Endodermal cell (in vitro differentiated cells): Measurements from ENCODE around the gene LHX2. TPM values are rescaled to one million over a fixed set of nuclear protein-coding genes. Genes with fewer than 3 reads are reported as not detected.

Experiments used
- DNase-seq: peaks from one replicate; pipeline ENCODE4 v3.0.0-alpha.2; 2017
- H3K27ac ChIP-seq: 2 replicates; pipeline ENCODE4 v1.5.1; 2013; ENCODE audit warnings: mild to moderate bottlenecking, low read depth, low read length, moderate library complexity
- H3K27me3 ChIP-seq: 2 replicates; pipeline ENCODE4 v1.6.1; 2013; ENCODE audit warnings: mild to moderate bottlenecking, low read length, moderate library complexity; ENCODE audit not compliant: insufficient read depth, control insufficient read depth, poor library complexity, severe bottlenecking
- H3K36me3 ChIP-seq: 2 replicates; pipeline ENCODE4 v1.7.0; 2013; ENCODE audit warnings: mild to moderate bottlenecking, low read length, moderate library complexity; ENCODE audit not compliant: control insufficient read depth, insufficient read depth
- H3K4me1 ChIP-seq: one replicate; pipeline ENCODE4 v1.7.0; 2013; ENCODE audit warnings: low read length; ENCODE audit not compliant: control insufficient read depth, insufficient read depth
- H3K4me3 ChIP-seq: 2 replicates; pipeline ENCODE4 v1.5.1; 2013; ENCODE audit warnings: mild to moderate bottlenecking, low read length, moderate library complexity
- H3K9ac ChIP-seq: 2 replicates; pipeline ENCODE4 v1.6.1; 2013; ENCODE audit warnings: mild to moderate bottlenecking, low read length, moderate library complexity; ENCODE audit not compliant: poor library complexity, severe bottlenecking; ENCODE audit errors: extremely low read depth
- H3K9me3 ChIP-seq: 2 replicates; pipeline ENCODE4 v1.6.1; 2013; ENCODE audit warnings: mild to moderate bottlenecking, low read length, moderate library complexity; ENCODE audit not compliant: control insufficient read depth
- H3K27ac Mint-ChIP-seq: 2 replicates; pipeline ENCODE4 v1.8.0; 2020; ENCODE audit warnings: mixed read lengths
- H3K27me3 Mint-ChIP-seq: 2 replicates; pipeline ENCODE4 v1.8.0; 2021; ENCODE audit warnings: mild to moderate bottlenecking, mixed read lengths; ENCODE audit not compliant: insufficient read depth
- H3K36me3 Mint-ChIP-seq: 2 replicates; pipeline ENCODE4 v1.8.0; 2020; ENCODE audit warnings: low read depth, mixed read lengths
- H3K4me1 Mint-ChIP-seq: 2 replicates; pipeline ENCODE4 v1.8.0; 2020; ENCODE audit warnings: mixed read lengths
- H3K4me3 Mint-ChIP-seq: 2 replicates; pipeline ENCODE4 v1.8.0; 2020; ENCODE audit warnings: mild to moderate bottlenecking, moderate library complexity, mixed read lengths
- H3K9me3 Mint-ChIP-seq: 2 replicates; pipeline ENCODE4 v1.8.0; 2020; ENCODE audit warnings: mild to moderate bottlenecking, mixed read lengths
- WGBS, 2 experiments: methylation state at CpG; one replicate each; pipeline versions ENCODE4 v1.1.5 to v1.1.7; 2013; ENCODE audit warnings: missing lambda C conversion rate in 2 of 2, mixed read lengths in 1 of 2; ENCODE audit not compliant: insufficient coverage in 1 of 2, insufficient read length in 1 of 2; 5-methylcytosine and 5-hydroxymethylcytosine counted together
- total RNA-seq, 2 donors: library from RNA; stranded (reverse); fragmentation: NEBNext Ultra II Directional in 1 of 2; extraction: Animal tissue kit (Norgen Biotek cat#: 25700) in 1 of 2; gene quantifications; 2 replicates in 1 of 2; 3 replicates in 1 of 2; pipeline ENCODE4 v1.2.1, GENCODE V29; 2021
- TF ChIP-seq, protein P1 (sequence below): fragments of 200-600 bp; sonication (generic); conservative IDR thresholded peaks from 2 replicates; pipeline ENCODE4 v1.5.0; 2021; ENCODE audit warnings: antibody characterized with exemption, mild to moderate bottlenecking

Gene LHX2
- total RNA-seq, 2 donors from 2014 or later: 0.20 to 0.29 TPM

DNA sequence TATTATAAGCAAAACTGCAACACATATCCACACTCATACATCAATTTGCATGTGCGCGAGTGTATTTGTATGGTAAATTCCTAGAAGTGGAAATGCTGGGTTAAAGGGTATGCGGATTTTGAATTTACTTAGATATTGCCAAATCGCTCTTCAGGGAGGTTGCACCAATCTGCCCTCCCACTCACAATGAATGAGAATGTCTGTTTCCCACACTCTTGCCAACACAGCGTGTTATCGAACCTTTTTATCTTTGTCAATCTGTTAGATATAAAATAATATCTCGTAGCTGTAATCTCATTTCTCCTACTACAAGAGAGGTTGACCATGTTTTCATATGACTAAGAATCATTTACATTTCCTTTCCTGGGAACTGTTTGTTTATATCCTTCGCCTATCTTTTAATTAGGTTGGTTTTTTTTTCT, 35.7 kb downstream of the LHX2 start:
- no peak overlapping the region for H3K9ac ChIP-seq
- WGBS, 2 experiments: 83 to 93% methylated on average over 1 to 5 of the region's 8 CpGs
- H3K4me3 ChIP-seq: no peak overlapping the region
- Mint-ChIP-seq H3K36me3 (no peaks in the 10 kb centered on the region), H3K27ac (no peak overlapping the region), H3K4me3 (no peak overlapping the region), H3K9me3 (no peaks in the 10 kb centered on the region), H3K27me3 (peaks cover 49% of the 10 kb centered on the region), H3K4me1 (no peaks in the 10 kb centered on the region)
- TF ChIP-seq, protein P1, sequence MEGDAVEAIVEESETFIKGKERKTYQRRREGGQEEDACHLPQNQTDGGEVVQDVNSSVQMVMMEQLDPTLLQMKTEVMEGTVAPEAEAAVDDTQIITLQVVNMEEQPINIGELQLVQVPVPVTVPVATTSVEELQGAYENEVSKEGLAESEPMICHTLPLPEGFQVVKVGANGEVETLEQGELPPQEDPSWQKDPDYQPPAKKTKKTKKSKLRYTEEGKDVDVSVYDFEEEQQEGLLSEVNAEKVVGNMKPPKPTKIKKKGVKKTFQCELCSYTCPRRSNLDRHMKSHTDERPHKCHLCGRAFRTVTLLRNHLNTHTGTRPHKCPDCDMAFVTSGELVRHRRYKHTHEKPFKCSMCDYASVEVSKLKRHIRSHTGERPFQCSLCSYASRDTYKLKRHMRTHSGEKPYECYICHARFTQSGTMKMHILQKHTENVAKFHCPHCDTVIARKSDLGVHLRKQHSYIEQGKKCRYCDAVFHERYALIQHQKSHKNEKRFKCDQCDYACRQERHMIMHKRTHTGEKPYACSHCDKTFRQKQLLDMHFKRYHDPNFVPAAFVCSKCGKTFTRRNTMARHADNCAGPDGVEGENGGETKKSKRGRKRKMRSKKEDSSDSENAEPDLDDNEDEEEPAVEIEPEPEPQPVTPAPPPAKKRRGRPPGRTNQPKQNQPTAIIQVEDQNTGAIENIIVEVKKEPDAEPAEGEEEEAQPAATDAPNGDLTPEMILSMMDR: no peak
- H3K27me3 ChIP-seq: peaks cover 40% of the 10 kb centered on the region
- H3K4me1 ChIP-seq: no peaks in the 10 kb centered on the region
- H3K9me3 ChIP-seq: no peaks in the 10 kb centered on the region
- H3K27ac ChIP-seq: no peak overlapping the region
- no peaks in the 10 kb centered on the region for H3K36me3 ChIP-seq
- DNase-seq: no peak

DNA sequence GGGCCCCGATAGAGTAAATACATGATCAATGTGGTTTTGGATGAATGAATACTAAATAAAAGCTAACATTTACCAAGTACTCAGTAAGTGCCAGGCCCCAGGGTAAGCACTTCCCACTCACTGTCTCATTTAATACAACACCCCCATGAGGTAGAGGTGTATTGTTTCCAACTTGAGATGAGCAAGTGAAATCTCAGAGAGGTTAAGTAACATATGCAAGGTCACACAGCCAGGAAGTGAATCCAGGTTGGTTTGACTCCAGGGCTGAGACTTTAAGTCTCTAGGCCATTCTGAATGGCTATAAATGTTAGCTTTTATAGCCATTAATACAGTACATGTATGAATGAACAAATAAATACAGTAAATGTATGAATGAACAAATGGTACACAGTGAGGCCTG, 39.4 kb downstream of the LHX2 start:
- Mint-ChIP-seq H3K9me3 (no peaks in the 10 kb centered on the region), H3K36me3 (no peaks in the 10 kb centered on the region), H3K27me3 (peaks cover 16% of the 10 kb centered on the region), H3K27ac (no peak overlapping the region), H3K4me1 (no peaks in the 10 kb centered on the region), H3K4me3 (no peak overlapping the region)
- Histone ChIP-seq H3K4me1 (no peaks in the 10 kb centered on the region), H3K36me3 (no peaks in the 10 kb centered on the region), H3K9me3 (peaks cover 7% of the 10 kb centered on the region), H3K27ac (no peak overlapping the region), H3K27me3 (peaks cover 14% of the 10 kb centered on the region), H3K9ac (no peak overlapping the region), H3K4me3 (no peak overlapping the region)
- 100% methylated on average over 1 of the region's 1 CpG; no CpG with 5 or more reads in 1 of the 2 experiments for WGBS, 2 experiments
- TF ChIP-seq, protein P1: no peak
- no peak for DNase-seq

DNA sequence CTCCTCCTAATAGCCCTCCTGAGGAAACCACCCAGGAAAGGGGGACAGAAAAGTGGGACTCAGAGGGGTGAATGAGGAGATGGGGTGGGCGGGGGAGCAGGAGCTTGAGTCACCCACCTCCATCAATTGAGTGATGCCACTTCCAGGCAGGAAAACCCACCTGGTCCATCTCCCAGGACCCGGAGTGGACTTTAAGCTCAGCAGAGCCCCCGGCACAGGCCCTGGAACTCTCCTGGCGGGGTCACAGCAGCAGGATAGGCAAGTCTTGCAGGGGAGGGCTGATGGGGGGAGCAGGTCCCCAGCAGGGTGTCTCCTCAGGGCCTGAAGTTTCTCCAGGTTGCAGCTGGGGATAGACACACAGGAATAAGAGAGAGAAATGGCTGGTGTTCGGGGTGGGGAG, 40.8 kb downstream of the LHX2 start:
- Histone ChIP-seq H3K9me3 (peaks cover 7% of the 10 kb centered on the region), H3K4me3 (no peak overlapping the region), H3K27me3 (no peaks in the 10 kb centered on the region), H3K36me3 (no peaks in the 10 kb centered on the region), H3K4me1 (no peaks in the 10 kb centered on the region), H3K9ac (no peak overlapping the region), H3K27ac (no peak overlapping the region)
- Mint-ChIP-seq H3K27ac (no peak overlapping the region), H3K27me3 (peaks cover 2% of the 10 kb centered on the region), H3K36me3 (no peaks in the 10 kb centered on the region), H3K4me3 (no peak overlapping the region), H3K9me3 (no peaks in the 10 kb centered on the region), H3K4me1 (no peaks in the 10 kb centered on the region)
- TF ChIP-seq, protein P1: no peak
- DNase-seq: no peak
- 92 to 100% methylated on average over 1 to 5 of the region's 5 CpGs for WGBS, 2 experiments
